ENCODE results near the gene FLNB.

The FLNB gene

GRCh38 chr3:58102976-58103451 lies 94.8 kb downstream of the FLNB start:
- no peak for TF ChIP-seq FOXP2 (optimal IDR thresholded peaks at IDR 0.05; ENCODE audit: borderline replicate concordance, extremely low read depth, extremely low read length, insufficient read depth)
- TF ChIP-seq REST (IDR thresholded peaks at IDR 0.05; ENCODE audit: insufficient read depth in 1 of 2, low read depth in 2 of 2, low read length in 2 of 2), result no peak
- TF ChIP-seq SIN3A (IDR thresholded peaks at IDR 0.05; ENCODE audit: borderline replicate concordance, insufficient read depth, low read length), result no peak
- TF ChIP-seq POLR2AphosphoS5 (IDR thresholded peaks at IDR 0.05; ENCODE audit: low read depth, low read length), result no peak
- no peak for TF ChIP-seq TAF1 (IDR thresholded peaks at IDR 0.05; ENCODE audit: borderline replicate concordance, insufficient read depth, low read length)

DNA sequence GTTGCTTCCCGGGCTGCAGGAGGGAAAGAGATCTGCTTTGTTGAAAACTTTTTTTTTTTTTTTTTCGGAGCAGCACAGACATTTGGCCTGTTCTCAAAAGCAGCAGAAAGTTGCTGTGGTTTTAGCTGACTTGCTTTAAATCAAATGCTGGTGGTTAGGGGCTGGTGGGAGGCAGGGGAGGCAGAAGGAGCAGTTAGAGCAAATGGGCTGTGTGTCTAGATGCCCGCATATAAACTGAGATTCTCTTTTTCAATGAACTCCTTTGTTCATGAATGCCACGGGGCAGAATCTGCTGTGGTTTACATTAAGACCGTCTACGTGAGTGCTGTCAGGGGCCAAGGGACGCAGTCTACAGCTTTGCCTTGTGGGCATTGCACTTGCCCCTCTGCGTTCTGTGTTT lies 95.9 kb downstream of the FLNB start:
- TF ChIP-seq TAF1 (IDR thresholded peaks at IDR 0.05; ENCODE audit: borderline replicate concordance, insufficient read depth, low read length) (no peak), SIN3A (IDR thresholded peaks at IDR 0.05; ENCODE audit: borderline replicate concordance, insufficient read depth, low read length) (no peak), FOXP2 (optimal IDR thresholded peaks at IDR 0.05; ENCODE audit: borderline replicate concordance, extremely low read depth, extremely low read length, insufficient read depth) (no peak), REST (IDR thresholded peaks at IDR 0.05; ENCODE audit: insufficient read depth in 1 of 2, low read depth in 2 of 2, low read length in 2 of 2) (no peak), POLR2AphosphoS5 (IDR thresholded peaks at IDR 0.05; ENCODE audit: low read depth, low read length) (no peak)

DNA sequence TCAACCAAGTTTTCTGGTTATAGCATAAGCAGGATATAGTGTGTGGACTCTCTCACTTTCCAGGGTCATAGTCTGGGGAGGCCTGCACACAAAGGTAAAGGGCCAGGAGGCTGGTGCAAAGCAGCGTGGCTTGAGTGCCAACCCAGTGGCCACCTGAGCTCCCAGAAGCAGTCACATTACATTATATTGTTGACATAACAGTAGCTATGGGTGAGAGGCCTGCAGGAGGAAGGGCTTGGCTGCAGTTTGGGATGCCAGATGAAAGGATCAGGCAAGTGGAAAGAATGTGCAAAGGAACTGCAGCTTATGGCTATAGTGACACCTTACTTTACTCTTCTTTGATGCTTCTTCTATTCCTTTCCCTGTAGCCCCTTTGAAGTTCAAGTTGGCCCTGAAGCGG lies 96.5 kb downstream of the FLNB start:
- TF ChIP-seq POLR2AphosphoS5 (IDR thresholded peaks at IDR 0.05; ENCODE audit: low read depth, low read length) (no peak), TAF1 (IDR thresholded peaks at IDR 0.05; ENCODE audit: borderline replicate concordance, insufficient read depth, low read length) (no peak), REST (IDR thresholded peaks at IDR 0.05; ENCODE audit: insufficient read depth in 1 of 2, low read depth in 2 of 2, low read length in 2 of 2) (no peak), SIN3A (IDR thresholded peaks at IDR 0.05; ENCODE audit: borderline replicate concordance, insufficient read depth, low read length) (no peak), FOXP2 (optimal IDR thresholded peaks at IDR 0.05; ENCODE audit: borderline replicate concordance, extremely low read depth, extremely low read length, insufficient read depth) (no peak)

DNA sequence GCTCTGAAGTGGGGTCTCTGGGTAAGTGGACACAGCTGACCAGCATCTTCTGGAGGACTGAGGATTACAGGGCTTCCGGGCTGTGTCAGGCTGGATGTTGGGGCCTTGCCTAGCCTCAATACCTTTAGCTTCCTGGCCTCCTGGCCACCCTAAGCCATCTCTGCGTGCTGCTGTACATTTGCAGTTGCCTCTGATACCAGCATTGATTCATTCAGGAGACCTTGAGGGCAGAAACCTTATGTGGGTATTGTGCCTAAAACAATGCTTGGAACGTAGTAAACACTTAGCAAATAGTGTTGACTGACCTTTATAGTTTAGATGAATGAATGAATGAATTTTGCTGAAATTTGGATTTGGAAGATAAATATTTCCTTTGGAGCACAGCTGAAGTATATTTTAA lies 97.0 kb downstream of the FLNB start:
- TF ChIP-seq POLR2AphosphoS5 (IDR thresholded peaks at IDR 0.05; ENCODE audit: low read depth, low read length) (no peak), TAF1 (IDR thresholded peaks at IDR 0.05; ENCODE audit: borderline replicate concordance, insufficient read depth, low read length) (no peak), FOXP2 (optimal IDR thresholded peaks at IDR 0.05; ENCODE audit: borderline replicate concordance, extremely low read depth, extremely low read length, insufficient read depth) (no peak), REST (IDR thresholded peaks at IDR 0.05; ENCODE audit: insufficient read depth in 1 of 2, low read depth in 2 of 2, low read length in 2 of 2) (no peak), SIN3A (IDR thresholded peaks at IDR 0.05; ENCODE audit: borderline replicate concordance, insufficient read depth, low read length) (no peak)

GRCh38 chr3:58106061-58106460 lies 97.8 kb downstream of the FLNB start:
- no peak for TF ChIP-seq FOXP2 (optimal IDR thresholded peaks at IDR 0.05; ENCODE audit: borderline replicate concordance, extremely low read depth, extremely low read length, insufficient read depth)
- TF ChIP-seq REST (IDR thresholded peaks at IDR 0.05; ENCODE audit: insufficient read depth in 1 of 2, low read depth in 2 of 2, low read length in 2 of 2), result no peak
- TF ChIP-seq TAF1 (IDR thresholded peaks at IDR 0.05; ENCODE audit: borderline replicate concordance, insufficient read depth, low read length), result no peak
- TF ChIP-seq SIN3A (IDR thresholded peaks at IDR 0.05; ENCODE audit: borderline replicate concordance, insufficient read depth, low read length), result no peak
- TF ChIP-seq POLR2AphosphoS5 (IDR thresholded peaks at IDR 0.05; ENCODE audit: low read depth, low read length), result no peak

All from PFSK-1 (cell line).